Right lobe of liver (tissue), 4 donors: Measurements from ENCODE around the gene ECE1.

ENCODE experiments used
- POLR2A ChIP-seq: fragments of 450-650 bp; IDR thresholded peaks from one replicate; pipeline ENCODE4 v1.6.1; 2017; ENCODE audit warnings: antibody characterized with exemption, mild to moderate bottlenecking
- TF ChIP-seq, protein P1 (sequence below), 4 donors: fragments of 200-600 bp in 3 of 4; fragments of 450-650 bp in 1 of 4; IDR thresholded peaks; one replicate each; pipeline versions ENCODE4 v1.5.1 to v1.8.0; 2016 to 2022; ENCODE audit warnings: antibody characterized with exemption in 4 of 4, mild to moderate bottlenecking in 2 of 4
- donor health status: DM: no; HTN: no; CAD: no.
- donor health status: DM: no; HTN: no; CAD: no.
- donor health status: DM: no; HTN: yes; CAD: no.

DNA sequence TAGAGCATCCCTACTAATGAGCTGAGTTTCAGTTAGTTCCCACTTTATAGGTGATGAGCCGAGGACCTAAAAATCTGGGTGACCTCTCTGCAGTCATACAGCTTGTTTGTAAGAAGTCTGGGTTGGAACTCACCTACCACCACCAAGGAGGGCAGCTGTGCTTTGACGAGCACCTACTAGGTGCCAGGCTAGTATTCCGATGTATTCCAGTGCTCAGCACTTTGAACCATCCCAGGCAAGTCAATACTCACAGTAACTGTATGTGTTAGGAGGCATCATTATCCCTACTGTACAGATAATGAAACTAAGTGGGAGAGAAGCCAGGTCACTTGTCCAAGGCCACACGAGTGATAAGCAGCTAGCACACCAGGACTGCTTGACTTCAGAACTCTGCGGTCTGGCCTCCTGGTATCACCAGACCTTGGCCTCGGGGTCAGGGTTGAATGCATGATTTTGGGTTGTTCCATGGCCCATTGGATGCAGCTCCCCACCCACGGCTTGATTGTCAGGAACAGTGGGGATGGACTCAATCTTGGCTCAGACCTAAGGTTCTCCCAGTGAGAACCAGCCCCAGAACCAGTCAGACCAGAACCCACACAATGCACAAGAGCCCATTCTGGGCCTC, 20.7 kb downstream of the ECE1 start:
- TF ChIP-seq, protein P1, sequence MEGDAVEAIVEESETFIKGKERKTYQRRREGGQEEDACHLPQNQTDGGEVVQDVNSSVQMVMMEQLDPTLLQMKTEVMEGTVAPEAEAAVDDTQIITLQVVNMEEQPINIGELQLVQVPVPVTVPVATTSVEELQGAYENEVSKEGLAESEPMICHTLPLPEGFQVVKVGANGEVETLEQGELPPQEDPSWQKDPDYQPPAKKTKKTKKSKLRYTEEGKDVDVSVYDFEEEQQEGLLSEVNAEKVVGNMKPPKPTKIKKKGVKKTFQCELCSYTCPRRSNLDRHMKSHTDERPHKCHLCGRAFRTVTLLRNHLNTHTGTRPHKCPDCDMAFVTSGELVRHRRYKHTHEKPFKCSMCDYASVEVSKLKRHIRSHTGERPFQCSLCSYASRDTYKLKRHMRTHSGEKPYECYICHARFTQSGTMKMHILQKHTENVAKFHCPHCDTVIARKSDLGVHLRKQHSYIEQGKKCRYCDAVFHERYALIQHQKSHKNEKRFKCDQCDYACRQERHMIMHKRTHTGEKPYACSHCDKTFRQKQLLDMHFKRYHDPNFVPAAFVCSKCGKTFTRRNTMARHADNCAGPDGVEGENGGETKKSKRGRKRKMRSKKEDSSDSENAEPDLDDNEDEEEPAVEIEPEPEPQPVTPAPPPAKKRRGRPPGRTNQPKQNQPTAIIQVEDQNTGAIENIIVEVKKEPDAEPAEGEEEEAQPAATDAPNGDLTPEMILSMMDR (IDR thresholded peaks at IDR 0.05) = no peak
- no peak for TF ChIP-seq POLR2A
